HG03520 (cell line): ENCODE data around the gene DRD2.

ENCODE experiments used
- ATAC-seq: cut with Tn5 transposase; IDR thresholded peaks from one replicate; pipeline ENCODE4 v1.9.1; 2021; ENCODE audit warnings: mild to moderate bottlenecking, moderate library complexity; ENCODE audit not compliant: unreplicated experiment

Gene DRD2

GRCh38 chr11:113405724-113406478 lies 69.3 kb downstream of the DRD2 start:
- no peak for ATAC-seq

- ATAC-seq = no peak
These were observed 70.3 kb downstream of the DRD2 start for GRCh38 chr11:113404859-113405430.

- ATAC-seq = no peak
These were observed 73.5 kb downstream of the DRD2 start for GRCh38 chr11:113401718-113402117.

- no peak for ATAC-seq
These were observed 74.5 kb downstream of the DRD2 start for GRCh38 chr11:113400631-113401230.

GRCh38 chr11:113398669-113399430 lies 76.3 kb downstream of the DRD2 start:
- ATAC-seq = no peak

- ATAC-seq = no peak
These were observed 77.4 kb downstream of the DRD2 start for GRCh38 chr11:113397821-113398220.

GRCh38 chr11:113397212-113397611 lies 78.0 kb downstream of the DRD2 start:
- ATAC-seq = no peak

- no peak for ATAC-seq
These were observed 78.5 kb downstream of the DRD2 start for GRCh38 chr11:113396690-113397089.

- ATAC-seq = no peak
These were observed 79.3 kb downstream of the DRD2 start for GRCh38 chr11:113395782-113396336.

GRCh38 chr11:113394919-113395318 lies 80.3 kb downstream of the DRD2 start:
- no peak for ATAC-seq

GRCh38 chr11:113393501-113393985 lies 81.7 kb downstream of the DRD2 start:
- no peak for ATAC-seq

- ATAC-seq = no peak
These were observed 82.8 kb downstream of the DRD2 start for GRCh38 chr11:113392236-113392921.

GRCh38 chr11:113389272-113389671 lies 85.9 kb downstream of the DRD2 start:
- no peak for ATAC-seq

GRCh38 chr11:113387605-113388211 lies 87.5 kb downstream of the DRD2 start, which contains the start of gene ANKK1:
Gene ANKK1, plus strand, starts transcription at chr11:113387779. Its CDS starts 106 bp downstream, at chr11:113387885.
- ATAC-seq = no peak

GRCh38 chr11:113386866-113387265 lies 88.3 kb downstream of the DRD2 start:
- ATAC-seq = no peak

- ATAC-seq = no peak
These were observed 89.4 kb downstream of the DRD2 start for GRCh38 chr11:113385749-113386148.

GRCh38 chr11:113384551-113384950 lies 90.6 kb downstream of the DRD2 start:
- no peak for ATAC-seq

GRCh38 chr11:113382121-113382520 lies 93.1 kb downstream of the DRD2 start:
- ATAC-seq = no peak

- ATAC-seq = no peak
These were observed 96.5 kb downstream of the DRD2 start for GRCh38 chr11:113378692-113379091.
